ENCODE results near the gene KCNN3.
"Not testable (repeated sequence)": the region's sequence is repeated elsewhere in the genome, so short reads cannot be mapped to it uniquely, and the experiment has no call there.

The KCNN3 gene

DNA sequence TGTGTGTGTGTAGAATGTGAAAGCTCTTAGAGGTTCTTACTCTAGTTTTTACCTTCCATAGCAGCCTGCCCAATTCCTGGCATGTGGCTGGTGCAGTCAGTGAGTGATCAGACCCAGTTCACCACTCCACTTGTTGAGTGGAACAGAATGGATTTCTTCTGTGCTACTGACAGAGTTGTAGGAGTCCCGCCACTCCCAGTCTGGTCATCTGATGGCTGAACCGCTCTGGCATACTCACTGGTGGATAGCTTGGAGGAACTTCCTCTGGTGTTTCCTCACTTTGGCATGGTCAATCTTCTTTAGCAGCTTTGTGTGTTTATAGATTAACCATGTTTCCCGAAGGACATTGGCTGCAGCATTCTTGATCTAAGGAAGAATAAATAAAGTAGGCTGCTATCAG is 155.4 kb downstream of the KCNN3 start:
- in situ Hi-C loops (cut with MboI; ENCODE audit: low sequenced_read_pairs) = no loop called here

DNA sequence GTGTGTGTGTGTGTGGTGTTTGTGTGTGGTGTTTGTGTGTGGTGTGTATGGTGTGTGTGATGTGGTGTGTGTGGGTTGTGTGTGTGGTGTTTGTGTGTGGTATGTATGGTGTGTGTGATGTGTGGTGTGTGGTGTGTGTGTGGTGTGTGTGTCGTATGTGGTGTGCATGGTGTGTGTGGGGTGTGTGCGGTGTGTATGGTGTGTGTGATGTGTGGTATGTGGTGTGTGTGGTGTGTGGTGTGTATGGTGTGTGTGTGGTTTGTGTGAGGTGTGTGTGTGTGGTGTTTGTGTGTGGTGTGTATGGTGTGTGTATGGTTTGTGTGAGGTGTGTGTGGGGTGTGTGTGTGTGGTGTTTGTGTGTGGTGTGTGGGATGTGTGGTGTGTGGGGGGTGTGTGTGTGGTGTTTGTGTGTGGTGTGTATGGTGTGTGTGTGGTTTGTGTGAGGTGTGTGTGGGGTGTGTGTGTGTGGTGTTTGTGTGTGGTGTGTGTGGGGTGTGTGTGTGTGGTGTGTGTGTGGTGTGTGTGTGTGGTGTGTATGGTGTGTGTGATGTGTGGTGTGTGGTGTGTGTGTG is 155.9 kb downstream of the KCNN3 start:
- in situ Hi-C loops (cut with MboI; ENCODE audit: low sequenced_read_pairs) = no loop called here

DNA sequence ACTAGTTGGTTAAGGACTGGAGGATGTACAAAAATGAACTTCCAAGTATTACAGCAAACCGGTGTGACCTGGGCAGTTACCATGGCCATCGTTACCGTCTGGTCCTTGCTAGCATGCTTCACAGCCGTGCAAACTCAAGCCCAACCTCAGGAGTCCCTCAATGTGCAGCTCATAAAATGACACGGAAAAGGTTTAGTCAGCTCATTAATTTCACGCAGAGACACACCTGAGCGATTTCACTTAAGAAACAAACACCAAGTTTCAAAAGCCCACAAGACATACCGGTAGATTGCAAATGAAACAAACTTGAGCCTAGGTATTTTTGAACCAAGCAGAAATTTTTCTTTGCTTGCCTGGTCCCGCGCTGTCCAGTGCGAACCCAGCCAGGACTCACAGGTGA is 157.1 kb downstream of the KCNN3 start:
- in situ Hi-C loops (cut with MboI; ENCODE audit: low sequenced_read_pairs) = no loop called here

DNA sequence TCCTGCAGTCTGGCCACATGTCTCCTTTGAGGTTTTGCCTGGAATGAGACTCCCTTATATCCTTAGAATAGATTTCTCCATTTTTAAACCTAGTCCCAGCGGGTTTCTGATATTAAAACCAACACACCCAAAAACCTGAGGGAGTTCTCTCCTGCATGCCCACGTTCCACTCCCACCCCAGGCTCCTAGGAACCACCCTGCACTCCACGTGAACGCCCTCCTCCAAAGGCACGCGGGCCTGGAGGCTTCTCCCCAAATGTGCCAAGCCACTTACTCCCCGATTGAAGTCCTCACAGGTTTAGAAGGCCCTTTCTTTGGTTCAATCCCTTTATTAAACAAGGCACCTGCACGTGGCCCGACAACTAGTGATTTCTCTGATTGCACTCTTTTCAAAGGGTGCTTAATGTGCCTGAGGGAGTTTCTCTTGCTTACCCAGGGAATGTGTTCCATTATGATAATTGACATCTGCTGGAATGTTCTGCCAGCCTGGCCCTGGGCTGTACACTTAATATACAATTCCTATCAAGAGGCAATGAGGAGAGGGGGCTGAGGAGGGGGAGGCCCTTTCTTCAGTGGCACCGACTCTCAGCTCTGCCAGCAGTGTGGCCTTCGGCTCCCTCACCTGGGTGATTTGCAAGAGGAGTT is 157.8 kb downstream of the KCNN3 start:
- in situ Hi-C loops (cut with MboI; ENCODE audit: low sequenced_read_pairs) = no loop called here

DNA sequence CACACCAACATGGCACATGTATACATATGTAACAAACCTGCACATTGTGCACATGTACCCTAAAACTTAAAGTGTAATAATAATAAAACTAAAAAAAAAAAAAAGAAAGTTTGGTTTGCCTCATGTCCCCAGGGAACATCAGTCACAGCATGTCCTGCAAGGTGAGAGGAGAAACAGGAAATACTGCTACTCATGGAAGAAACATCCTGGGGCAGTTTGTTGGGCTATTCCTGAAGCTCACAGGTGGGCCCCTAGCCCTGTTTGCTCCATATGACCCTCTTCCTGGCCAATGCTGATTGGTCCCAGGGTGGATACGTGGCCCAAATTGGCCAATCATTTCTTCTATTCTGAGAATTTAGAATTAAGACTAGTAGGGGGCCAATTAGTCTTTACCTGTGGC is 158.7 kb downstream of the KCNN3 start:
- in situ Hi-C loops (cut with MboI; ENCODE audit: low sequenced_read_pairs) = no loop called here

DNA sequence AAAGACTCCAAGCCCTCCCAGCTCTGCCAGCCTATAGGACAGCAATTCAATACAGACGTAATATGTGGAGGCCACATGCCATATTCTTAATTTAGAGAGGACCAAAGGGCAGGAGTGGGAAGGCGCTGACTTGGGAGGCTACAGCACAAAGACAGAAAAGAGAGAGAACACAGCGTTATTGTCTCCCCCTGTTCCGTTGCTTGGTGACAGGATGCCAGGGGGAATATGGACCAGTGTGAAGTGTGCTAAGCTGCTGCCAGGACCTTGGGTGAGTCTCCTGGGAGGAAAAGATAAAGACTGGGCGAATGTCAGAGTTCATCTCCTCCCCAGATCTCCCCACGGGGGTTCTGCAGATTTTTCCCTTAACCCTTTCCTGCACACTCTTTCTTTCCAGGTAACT is 160.0 kb downstream of the KCNN3 start:
- in situ Hi-C loops (cut with MboI; ENCODE audit: low sequenced_read_pairs) = no loop called here

DNA sequence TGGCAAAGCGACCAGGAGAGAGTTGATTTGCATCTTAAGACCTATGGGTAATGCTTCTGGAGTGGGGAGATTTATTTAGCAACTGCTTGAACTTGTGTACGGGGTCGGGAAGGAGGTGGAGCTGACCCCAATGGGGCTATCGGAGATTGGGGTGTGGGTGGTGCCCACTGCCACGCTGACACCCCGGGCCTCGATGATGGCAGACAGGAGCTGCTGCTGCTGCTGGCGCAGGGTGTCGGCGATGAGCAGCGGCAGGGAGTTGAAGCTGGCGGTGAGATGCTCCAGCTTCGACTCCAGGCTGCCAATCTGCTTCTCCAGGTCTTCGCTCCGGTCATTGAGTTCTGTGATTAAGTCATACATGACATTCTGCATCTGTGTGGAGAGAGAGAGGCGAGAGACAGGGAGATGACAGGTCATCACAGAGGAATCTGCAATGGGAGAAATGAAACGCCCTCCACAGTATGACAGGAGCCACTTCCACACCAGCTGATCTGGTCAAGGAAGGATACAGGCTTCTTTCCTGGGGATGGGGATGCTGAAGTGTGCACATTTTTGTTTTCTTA is 162.1 kb downstream of the KCNN3 start:
- in situ Hi-C loops (cut with MboI; ENCODE audit: low sequenced_read_pairs) = no loop called here

DNA sequence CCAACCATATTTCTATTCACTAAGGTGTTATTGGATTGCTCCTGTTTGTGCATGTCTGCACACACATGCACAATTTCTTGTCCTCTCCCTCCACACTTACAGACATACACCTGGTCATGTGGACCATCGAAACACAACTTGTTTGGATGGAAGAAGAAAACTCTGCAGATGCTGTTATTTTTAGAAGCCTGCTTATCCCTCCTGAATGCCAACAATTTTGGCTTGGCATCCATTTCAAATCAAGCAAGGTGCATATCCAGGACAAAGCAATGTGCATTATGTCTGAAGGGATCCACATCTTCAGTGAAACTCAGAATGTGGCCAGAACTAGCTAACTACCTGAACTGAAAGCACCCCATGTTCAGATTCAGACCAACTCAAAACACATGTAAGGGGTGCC is 163.2 kb downstream of the KCNN3 start:
- in situ Hi-C loops (cut with MboI; ENCODE audit: low sequenced_read_pairs) = no loop called here

DNA sequence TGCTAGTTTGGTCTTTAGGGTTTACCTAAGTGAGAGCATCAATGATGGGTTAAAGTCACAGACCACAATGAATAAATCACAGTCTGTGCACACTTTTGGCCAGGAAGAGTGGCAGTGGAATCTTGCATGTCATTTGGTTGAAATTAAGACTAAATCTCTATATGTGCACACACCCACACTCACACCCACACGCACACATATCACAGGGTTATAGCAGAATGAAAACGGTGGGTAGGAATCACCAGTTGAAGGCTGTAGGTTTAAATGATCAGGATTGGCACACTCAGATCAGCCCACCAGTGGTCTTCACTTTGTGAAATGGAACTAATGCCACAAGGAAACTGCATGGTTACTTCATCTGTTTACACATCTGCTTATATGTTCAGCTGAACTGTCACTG is 164.5 kb downstream of the KCNN3 start:
- in situ Hi-C loops (cut with MboI; ENCODE audit: low sequenced_read_pairs) = no loop called here

DNA sequence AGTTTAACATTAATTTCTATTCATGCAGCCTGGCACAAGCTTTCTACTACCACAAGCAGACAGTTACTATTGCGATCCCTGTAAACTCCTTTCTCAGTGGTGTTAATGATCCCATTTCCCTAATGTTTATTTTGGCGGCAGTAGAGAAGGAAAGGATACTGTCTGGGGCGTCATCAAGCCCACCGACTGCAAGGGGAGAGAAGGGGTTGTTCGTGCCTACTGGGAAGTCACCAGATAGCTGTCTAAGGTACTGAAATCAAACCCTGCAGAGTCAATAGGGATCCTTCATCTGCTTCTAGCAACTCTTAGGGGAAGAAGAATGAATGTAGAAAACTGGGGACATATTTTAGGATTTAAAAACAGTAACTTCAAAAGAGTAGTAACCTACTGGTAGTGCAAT is 166.9 kb downstream of the KCNN3 start:
- in situ Hi-C loops (cut with MboI; ENCODE audit: low sequenced_read_pairs) = no loop called here

DNA sequence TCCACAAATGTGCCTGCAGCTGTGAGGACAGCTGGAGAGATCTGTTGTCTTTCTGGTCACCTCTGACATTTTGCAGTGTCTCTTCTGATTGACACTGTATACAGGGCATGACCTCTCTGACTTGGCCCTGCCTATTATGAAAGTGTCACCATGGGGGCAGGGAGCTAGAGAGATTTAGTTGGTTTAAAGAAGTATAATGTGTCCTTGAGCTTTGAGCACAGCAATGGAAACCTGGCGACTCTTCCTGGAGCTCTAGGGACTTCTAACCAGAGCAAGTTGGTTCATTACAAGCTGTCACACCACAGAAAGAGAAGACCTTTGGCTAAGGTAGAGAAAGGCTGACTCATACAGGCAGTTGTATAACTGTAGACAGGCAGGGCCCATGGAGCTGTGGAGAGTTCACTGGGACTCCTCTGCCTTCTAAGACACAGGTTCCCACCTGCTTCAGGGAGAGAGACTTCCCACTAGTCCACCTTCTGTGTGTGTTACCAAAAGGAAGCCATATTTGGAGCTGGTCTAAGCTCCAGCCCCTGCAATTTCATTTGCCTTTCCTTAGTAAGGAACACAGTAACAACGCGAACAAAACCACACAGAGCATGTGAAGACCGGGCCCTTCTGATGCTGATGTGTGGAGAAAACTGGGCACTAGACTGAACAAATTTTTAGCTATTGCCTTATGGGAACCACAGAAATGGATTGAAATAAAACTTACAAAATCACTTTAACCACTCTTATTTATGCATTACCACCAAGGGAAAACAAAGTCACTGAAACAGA is 171.6 kb downstream of the KCNN3 start:
- in situ Hi-C loops (cut with MboI; ENCODE audit: low sequenced_read_pairs) = no loop called here

DNA sequence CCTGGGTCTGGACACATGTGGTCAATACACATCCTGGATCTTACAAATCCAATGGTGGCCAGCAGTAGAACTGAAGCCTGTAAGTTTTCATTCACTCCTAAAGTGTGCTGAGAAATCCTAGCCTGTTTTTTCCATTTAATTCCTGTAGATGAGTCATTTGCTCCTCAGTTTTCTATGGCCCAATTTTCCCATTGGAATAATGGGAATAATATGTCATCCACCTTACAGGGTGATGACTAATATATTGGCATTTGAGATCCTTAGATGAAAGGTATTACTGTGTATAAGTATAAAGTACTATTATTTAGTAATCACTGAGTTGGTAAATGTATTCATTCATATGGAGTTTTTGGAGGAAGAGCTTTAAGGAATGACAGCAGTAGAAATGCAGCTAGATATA is 172.4 kb downstream of the KCNN3 start:
- in situ Hi-C loops (cut with MboI; ENCODE audit: low sequenced_read_pairs) = no loop called here

DNA sequence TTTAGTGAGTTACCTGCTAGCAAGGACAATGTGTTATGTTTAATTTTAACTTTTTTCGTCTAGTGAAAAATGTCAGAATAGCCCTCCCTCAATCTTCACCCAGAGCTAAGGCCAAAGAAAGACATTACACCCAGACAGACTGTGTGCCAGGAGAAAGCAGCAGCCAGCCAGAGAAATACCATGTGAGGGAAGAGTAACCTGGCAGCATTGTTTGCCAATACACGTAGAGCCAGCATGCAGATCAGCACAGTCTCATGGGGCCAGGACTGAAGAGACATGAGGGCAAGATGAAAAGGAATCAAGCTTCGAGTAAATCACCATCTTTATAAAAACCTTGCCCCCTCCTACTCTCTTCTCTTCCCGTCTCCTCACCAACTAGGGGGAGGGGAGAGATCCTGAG is 173.6 kb downstream of the KCNN3 start:
- in situ Hi-C loops (cut with MboI; ENCODE audit: low sequenced_read_pairs) = no loop called here

DNA sequence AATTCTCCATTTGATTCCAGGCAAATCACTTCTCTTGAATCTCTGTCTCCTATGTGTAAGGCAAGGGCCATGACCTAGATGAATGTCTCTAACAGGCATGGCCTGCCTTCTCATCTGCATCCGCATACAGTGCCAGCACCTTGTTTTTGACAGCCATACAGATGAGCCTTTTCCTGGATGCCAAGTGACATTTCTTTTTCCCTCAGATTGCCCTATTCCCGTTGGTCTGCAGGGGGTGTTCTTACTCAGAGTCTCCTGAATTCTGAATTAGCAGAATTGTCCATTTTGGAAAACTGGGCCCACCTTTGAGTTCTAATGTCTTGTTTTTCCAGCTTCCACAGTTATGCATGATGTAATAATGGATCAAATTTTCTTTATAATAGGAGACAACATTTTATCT is 174.1 kb downstream of the KCNN3 start:
- in situ Hi-C loops (cut with MboI; ENCODE audit: low sequenced_read_pairs) = no loop called here

DNA sequence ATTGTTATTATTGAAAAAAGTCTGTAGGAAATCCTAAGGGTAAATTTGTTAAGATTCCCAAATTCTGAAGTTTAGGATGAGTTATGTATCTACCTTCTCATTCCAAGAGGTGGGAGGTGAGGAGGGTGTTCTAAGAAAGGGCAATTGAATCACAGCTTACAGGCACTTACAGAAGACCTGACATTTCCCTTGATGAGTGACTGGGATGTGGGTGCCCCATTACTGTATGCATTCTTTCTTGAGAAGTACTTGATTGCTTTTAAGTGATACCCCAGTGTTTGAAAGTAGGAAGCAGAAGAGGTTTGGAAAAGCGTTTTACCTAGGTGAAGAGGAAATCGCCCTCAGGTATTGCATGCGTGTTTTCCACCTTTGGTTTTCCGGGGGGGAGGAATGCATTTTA is 175.1 kb downstream of the KCNN3 start:
- in situ Hi-C loops (cut with MboI; ENCODE audit: low sequenced_read_pairs) = no loop called here

DNA sequence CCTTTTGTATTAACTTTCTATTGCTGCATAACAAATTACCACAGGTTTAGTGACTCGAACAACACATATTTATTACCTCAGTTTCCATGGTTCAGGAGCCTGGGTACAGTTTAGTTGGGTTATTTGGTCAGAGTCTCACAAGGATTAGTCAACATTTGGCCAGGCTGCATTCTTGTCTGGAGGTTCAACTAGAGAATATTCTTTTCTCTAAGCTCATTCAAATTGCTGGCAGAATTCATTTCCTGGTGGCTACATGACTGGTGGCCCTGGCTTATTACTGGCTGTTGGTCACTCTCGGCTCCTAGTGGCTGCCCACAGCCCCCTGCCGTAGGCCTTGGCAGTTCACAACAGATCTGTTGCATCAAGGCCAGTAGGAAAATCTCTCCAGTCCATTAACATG is 181.0 kb downstream of the KCNN3 start:
- in situ Hi-C loops (cut with MboI; ENCODE audit: low sequenced_read_pairs) = no loop called here

DNA sequence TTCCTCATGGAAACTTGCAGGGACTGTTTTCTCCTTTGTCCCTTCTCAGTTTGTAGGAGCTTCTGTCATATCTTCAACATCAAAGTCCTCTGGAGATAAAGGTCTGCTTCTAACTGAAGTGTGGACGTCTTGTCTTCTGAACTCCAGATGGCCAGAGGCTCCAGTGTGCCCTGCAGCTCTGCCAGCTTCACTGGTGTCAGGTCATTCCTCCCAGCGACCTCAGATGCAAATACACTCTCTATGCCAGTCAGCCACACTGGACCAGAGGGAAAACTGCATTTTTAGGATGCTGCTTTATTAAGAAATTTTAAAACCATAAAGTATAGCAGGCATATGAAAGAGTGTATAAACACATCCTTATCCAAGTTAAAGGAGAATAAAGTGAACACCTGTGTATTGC is 183.6 kb downstream of the KCNN3 start:
- in situ Hi-C loops (cut with MboI; ENCODE audit: low sequenced_read_pairs) = no loop called here

DNA sequence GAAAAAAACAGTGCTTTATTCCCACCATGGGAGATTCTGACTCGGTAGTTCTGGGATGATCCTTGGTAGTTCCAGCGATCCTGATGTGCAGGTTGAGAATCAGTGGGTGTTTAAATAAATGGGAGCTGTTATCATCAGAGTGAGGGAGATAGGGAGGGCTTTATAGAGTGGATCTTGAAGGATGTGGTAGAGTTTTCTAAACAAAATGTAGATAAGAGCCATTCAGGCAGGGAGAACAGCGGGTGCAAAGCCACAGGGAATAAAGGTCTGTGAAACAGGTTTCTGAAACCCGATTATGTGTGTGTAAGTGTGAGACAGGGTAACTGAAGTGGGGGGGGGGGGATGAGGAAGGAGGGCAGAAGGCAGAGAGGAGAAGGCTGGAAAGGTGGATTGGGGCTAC is 186.3 kb downstream of the KCNN3 start:
- in situ Hi-C loops (cut with MboI; ENCODE audit: low sequenced_read_pairs) = no loop called here

DNA sequence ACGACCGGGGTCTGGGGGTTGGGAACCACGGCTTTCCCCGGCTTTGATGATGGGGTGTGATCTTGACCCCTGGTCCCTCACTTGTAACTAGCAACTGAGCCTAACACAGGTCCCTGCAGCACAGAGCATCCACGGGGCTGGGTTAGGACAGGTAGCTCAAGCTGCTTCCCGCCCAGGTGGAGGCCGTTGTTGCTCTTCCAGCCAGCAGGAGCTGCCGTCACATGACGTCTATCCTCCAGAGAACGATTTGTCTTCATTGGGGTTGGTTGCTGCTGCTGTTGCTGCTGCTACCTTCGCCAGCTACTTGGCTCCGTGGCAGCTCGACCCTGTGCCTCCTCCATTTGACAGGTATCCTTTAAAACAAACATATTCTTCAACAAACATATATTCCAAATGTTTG is 187.8 kb downstream of the KCNN3 start:
- in situ Hi-C loops (cut with MboI; ENCODE audit: low sequenced_read_pairs) = no loop called here

DNA sequence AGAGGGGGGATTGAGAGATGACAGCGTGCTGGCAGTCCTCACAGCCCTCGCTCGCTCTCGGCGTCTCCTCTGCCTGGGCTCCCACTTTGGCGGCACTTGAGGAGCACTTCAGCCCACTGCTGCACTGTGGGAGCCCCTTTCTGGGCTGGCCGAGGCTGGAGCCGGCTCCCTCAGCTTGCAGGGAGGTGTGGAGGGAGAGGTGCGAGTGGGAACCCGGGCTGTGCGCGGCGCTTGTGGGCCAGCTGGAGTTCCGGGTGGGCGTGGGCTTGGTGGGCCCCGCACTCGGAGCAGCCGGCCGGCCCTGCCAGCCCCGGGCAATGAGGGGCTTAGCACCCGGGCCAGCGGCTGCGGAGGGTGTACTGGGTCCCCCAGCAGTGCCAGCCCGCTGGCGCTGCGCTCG is 192.2 kb downstream of the KCNN3 start:
- in situ Hi-C loops (cut with MboI; ENCODE audit: low sequenced_read_pairs) = not testable (repeated sequence)

DNA sequence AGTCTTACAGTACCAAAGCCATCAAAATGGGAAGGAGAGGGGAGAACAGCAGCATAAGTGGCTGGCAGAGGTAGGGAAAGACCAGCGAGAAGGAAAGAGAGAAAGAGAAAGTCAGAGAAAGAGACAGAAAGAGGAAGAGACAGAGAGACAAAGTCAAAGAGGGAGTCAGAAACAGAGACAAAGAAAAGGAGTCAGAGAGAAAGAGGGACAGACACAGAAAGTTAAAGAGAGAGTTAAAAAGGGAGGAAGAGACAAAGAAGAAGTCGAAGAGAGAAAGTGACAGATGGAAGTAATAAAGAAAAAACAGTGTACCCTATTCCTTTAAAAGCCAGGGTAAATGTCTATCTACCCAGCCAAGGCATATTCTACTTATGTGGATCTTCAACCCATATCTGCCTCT is 193.2 kb downstream of the KCNN3 start:
- in situ Hi-C loops (cut with MboI; ENCODE audit: low sequenced_read_pairs) = not testable (repeated sequence)

DNA sequence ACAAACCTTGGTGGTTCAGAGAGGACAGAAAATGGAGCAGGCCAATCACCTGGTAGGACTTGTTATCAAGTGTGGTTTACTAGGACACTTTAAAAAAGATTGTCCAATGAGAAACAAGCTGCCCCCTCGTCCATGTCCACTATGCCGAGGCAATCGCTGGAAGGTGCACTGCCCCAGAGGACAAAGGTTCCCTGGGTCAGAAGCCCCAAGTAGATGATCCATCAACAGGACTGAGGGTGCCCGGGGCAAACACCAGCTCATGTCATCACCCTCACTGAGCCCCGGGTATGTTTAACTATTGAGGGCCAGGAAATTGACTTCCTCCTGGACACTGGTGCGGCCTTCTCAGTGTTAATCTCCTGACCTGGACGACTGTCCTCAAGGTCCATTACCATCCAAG is 195.6 kb downstream of the KCNN3 start:
- in situ Hi-C loops (cut with MboI; ENCODE audit: low sequenced_read_pairs) = loop anchor here (25.0 kb wide), 1 partner anchor 213 kb away; no protein-coding TSS in a partner anchor
